HEK293 (cell line): ENCODE results near the gene KANK2.

Experiments used
- CTCF ChIA-PET: fragments of 350-600 bp; formaldehyde crosslinking; extraction: SDS; loops from one replicate; lab custom pipeline; 2021; ENCODE audit warnings: antibody characterized with exemption; lab: Yijun Ruan, JAX
- POLR2A ChIA-PET: fragments of 300-600 bp; formaldehyde crosslinking; extraction: SDS; loops from one replicate; lab custom pipeline; 2020; ENCODE audit warnings: antibody characterized with exemption, inconsistent platforms; lab: Yijun Ruan, JAX
- H3K27ac ChIP-seq: fragments of 200-500 bp; sonication (Bioruptor generic); 2 replicates; pipeline ENCODE4 v1.5.1; 2014; ENCODE audit warnings: low read depth, low read length, control low read depth, inconsistent platforms; ENCODE audit errors: extremely low read depth
- H3K36me3 ChIP-seq, 2 experiments: fragments of 200-500 bp in 1 of 2; sonication (Bioruptor generic) in 1 of 2; 1 replicate in 1 of 2; 2 replicates in 1 of 2; pipeline ENCODE4 v1.5.1; 2014 to 2017; ENCODE audit warnings: inconsistent platforms in 2 of 2, low read length in 2 of 2; ENCODE audit not compliant: control insufficient read depth in 2 of 2, insufficient read depth in 1 of 2
- H3K4me1 ChIP-seq: fragments of 200-500 bp; sonication (Bioruptor generic); 2 replicates; pipeline ENCODE4 v1.5.1; 2014; ENCODE audit warnings: mild to moderate bottlenecking, low read length, inconsistent platforms; ENCODE audit not compliant: control insufficient read depth, insufficient read depth
- H3K4me3 ChIP-seq: 2 replicates; pipeline ENCODE4 v1.5.1; 2011; ENCODE audit warnings: low read depth, mild to moderate bottlenecking, control low read depth, low read length, moderate library complexity
- H3K9me3 ChIP-seq: fragments of 200-500 bp; sonication (Bioruptor generic); 2 replicates; pipeline ENCODE4 v1.5.1; 2014; ENCODE audit warnings: low read depth, low read length, inconsistent platforms; ENCODE audit not compliant: control insufficient read depth, insufficient read depth
- GLI2 ChIP-seq: fragments of 450-650 bp; formaldehyde crosslinking; IDR thresholded peaks from 2 replicates; pipeline ENCODE4; 2017; ENCODE audit warnings: missing biosample characterization, missing genetic modification characterization, low read depth, borderline replicate concordance
- GLIS1 ChIP-seq: fragments of 450-650 bp; formaldehyde crosslinking; IDR thresholded peaks from 2 replicates; pipeline ENCODE4 v1.5.1; 2016; ENCODE audit warnings: missing biosample characterization, missing genetic modification characterization
- MEIS1 ChIP-seq: sonication (generic); formaldehyde crosslinking; IDR thresholded peaks from 2 replicates; pipeline ENCODE4 v1.8.1; 2022; ENCODE audit warnings: missing genetic modification reagents, mild to moderate bottlenecking, borderline replicate concordance
- OSR2 ChIP-seq: fragments of 450-650 bp; formaldehyde crosslinking; IDR thresholded peaks from 2 replicates; pipeline ENCODE4 v1.5.1; 2016; ENCODE audit warnings: missing biosample characterization, missing genetic modification characterization
- PRDM1 ChIP-seq: fragments of 450-650 bp; formaldehyde crosslinking; IDR thresholded peaks from 2 replicates; pipeline ENCODE4; 2016; ENCODE audit warnings: missing biosample characterization, missing genetic modification characterization
- WT1 ChIP-seq: fragments of 450-650 bp; formaldehyde crosslinking; IDR thresholded peaks from 2 replicates; pipeline ENCODE4 v1.5.1; 2016; ENCODE audit warnings: missing biosample characterization, missing genetic modification characterization
- ZNF10 ChIP-seq: fragments of 450-650 bp; formaldehyde crosslinking; IDR thresholded peaks from 2 replicates; pipeline ENCODE4 v1.5.1; 2017; ENCODE audit warnings: missing biosample characterization, missing genetic modification characterization
- ZNF140 ChIP-seq: fragments of 450-650 bp; formaldehyde crosslinking; IDR thresholded peaks from 2 replicates; pipeline ENCODE4 v1.5.1; 2016; ENCODE audit warnings: missing biosample characterization, missing genetic modification characterization
- ZNF174 ChIP-seq: fragments of 450-650 bp; formaldehyde crosslinking; IDR thresholded peaks from 2 replicates; pipeline ENCODE4 v1.5.0; 2017; ENCODE audit warnings: missing biosample characterization, mild to moderate bottlenecking, missing genetic modification characterization
- ZNF2 ChIP-seq: fragments of 450-650 bp; formaldehyde crosslinking; IDR thresholded peaks from 2 replicates; pipeline ENCODE4 v1.5.1; 2016; ENCODE audit warnings: missing biosample characterization, missing genetic modification characterization
- ZNF335 ChIP-seq: fragments of 450-650 bp; formaldehyde crosslinking; conservative IDR thresholded peaks from 2 replicates; pipeline ENCODE4 v1.5.1; 2016; ENCODE audit warnings: missing biosample characterization, missing genetic modification characterization
- ZNF341 ChIP-seq: fragments of 450-650 bp; formaldehyde crosslinking; IDR thresholded peaks from 2 replicates; pipeline ENCODE4; 2016; ENCODE audit warnings: low read depth, missing biosample characterization, missing genetic modification characterization
- ZNF416 ChIP-seq: fragments of 450-650 bp; formaldehyde crosslinking; IDR thresholded peaks from 2 replicates; pipeline ENCODE4 v1.5.1; 2016; ENCODE audit warnings: missing biosample characterization, missing genetic modification characterization
- ZNF529 ChIP-seq: fragments of 450-650 bp; formaldehyde crosslinking; IDR thresholded peaks from 2 replicates; pipeline ENCODE4 v1.5.1; 2017; ENCODE audit warnings: missing genetic modification characterization, missing biosample characterization; ENCODE audit not compliant: insufficient replicate concordance
- ZNF654 ChIP-seq: fragments of 450-650 bp; formaldehyde crosslinking; IDR thresholded peaks from 2 replicates; pipeline ENCODE4 v1.5.1; 2016; ENCODE audit warnings: low read depth, missing biosample characterization, missing genetic modification characterization
- ZNF843 ChIP-seq: fragments of 450-650 bp; formaldehyde crosslinking; IDR thresholded peaks from 2 replicates; pipeline ENCODE4 v1.5.1; 2016; ENCODE audit warnings: missing biosample characterization, missing genetic modification characterization
- ZSCAN30 ChIP-seq: fragments of 450-650 bp; IDR thresholded peaks from 2 replicates; pipeline ENCODE4 v1.5.1; 2018; ENCODE audit warnings: missing biosample characterization, mild to moderate bottlenecking, missing genetic modification characterization, moderate library complexity
- TF ChIP-seq, protein P1 (sequence below): fragments of 450-650 bp; formaldehyde crosslinking; IDR thresholded peaks from 2 replicates; pipeline ENCODE4 v1.5.1; 2016; ENCODE audit warnings: missing biosample characterization, missing genetic modification characterization
- TF ChIP-seq, protein P2 (sequence below): fragments of 450-650 bp; formaldehyde crosslinking; IDR thresholded peaks from 2 replicates; pipeline ENCODE4 v1.5.1; 2017; ENCODE audit warnings: missing biosample characterization, mild to moderate bottlenecking, missing genetic modification characterization, moderate library complexity
- TF ChIP-seq, protein P3 (sequence below): fragments of 450-650 bp; formaldehyde crosslinking; IDR thresholded peaks from 2 replicates; pipeline ENCODE4 v1.5.1; 2016; ENCODE audit warnings: missing biosample characterization, missing genetic modification characterization
- TF ChIP-seq, protein P4 (sequence below): fragments of 450-650 bp; formaldehyde crosslinking; IDR thresholded peaks from 2 replicates; pipeline ENCODE4; 2016; ENCODE audit warnings: missing biosample characterization, missing genetic modification characterization

The KANK2 gene

DNA sequence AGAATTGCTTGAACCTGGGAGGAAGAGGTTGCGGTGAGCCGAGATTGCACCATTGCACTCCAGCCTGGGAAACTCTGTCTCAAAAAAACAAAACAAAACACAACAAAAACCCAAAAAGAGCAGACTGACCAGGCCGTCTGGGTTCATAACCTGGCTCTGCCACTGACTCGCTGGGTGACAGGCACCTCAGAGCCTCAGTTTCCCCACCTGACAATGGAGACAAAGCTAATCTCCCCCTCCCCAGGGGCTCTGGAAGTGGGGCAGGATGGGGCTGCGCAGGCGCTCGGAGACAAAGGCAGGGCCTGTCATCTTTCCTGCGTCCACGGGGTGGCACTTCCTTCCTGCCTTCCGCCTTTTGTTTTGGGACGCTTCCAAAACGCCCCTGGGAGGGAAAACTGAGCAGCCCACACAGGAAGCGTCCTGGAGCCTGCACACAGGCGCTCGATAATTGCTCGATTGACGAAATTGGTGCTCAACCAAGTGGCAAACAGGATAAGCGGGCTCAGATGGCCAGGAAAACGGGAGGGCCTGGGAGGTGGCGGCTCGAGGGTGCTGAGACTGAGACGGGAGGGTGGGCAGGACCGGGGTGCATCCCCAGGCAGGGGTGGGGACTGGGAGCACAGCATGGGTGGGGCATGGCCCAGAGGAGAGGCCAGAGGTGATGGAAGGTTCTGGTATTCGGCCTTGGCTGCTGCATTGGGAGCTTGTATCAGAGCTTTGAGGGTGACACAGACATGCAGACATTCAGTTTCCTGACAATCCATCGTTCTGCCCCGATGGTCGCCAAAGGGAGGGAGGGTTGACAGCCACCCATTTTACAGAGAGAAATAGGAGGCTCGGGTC, 59.6 kb downstream of the KANK2 start (continued):
- TF ChIP-seq ZNF174 (tag by site-specific recombination) (no peak), ZNF10 (tag by site-specific recombination) (no peak), ZNF2 (0 out of 2 replicates have a peak, but pooled peaks have one; percentile 44)
- TF ChIP-seq, protein P1, sequence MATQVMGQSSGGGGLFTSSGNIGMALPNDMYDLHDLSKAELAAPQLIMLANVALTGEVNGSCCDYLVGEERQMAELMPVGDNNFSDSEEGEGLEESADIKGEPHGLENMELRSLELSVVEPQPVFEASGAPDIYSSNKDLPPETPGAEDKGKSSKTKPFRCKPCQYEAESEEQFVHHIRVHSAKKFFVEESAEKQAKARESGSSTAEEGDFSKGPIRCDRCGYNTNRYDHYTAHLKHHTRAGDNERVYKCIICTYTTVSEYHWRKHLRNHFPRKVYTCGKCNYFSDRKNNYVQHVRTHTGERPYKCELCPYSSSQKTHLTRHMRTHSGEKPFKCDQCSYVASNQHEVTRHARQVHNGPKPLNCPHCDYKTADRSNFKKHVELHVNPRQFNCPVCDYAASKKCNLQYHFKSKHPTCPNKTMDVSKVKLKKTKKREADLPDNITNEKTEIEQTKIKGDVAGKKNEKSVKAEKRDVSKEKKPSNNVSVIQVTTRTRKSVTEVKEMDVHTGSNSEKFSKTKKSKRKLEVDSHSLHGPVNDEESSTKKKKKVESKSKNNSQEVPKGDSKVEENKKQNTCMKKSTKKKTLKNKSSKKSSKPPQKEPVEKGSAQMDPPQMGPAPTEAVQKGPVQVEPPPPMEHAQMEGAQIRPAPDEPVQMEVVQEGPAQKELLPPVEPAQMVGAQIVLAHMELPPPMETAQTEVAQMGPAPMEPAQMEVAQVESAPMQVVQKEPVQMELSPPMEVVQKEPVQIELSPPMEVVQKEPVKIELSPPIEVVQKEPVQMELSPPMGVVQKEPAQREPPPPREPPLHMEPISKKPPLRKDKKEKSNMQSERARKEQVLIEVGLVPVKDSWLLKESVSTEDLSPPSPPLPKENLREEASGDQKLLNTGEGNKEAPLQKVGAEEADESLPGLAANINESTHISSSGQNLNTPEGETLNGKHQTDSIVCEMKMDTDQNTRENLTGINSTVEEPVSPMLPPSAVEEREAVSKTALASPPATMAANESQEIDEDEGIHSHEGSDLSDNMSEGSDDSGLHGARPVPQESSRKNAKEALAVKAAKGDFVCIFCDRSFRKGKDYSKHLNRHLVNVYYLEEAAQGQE = 0 out of 2 replicates have a peak, but pooled peaks have one; percentile 21
- TF ChIP-seq, protein P2, sequence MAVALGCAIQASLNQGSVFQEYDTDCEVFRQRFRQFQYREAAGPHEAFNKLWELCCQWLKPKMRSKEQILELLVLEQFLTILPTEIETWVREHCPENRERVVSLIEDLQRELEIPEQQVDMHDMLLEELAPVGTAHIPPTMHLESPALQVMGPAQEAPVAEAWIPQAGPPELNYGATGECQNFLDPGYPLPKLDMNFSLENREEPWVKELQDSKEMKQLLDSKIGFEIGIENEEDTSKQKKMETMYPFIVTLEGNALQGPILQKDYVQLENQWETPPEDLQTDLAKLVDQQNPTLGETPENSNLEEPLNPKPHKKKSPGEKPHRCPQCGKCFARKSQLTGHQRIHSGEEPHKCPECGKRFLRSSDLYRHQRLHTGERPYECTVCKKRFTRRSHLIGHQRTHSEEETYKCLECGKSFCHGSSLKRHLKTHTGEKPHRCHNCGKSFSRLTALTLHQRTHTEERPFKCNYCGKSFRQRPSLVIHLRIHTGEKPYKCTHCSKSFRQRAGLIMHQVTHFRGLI (tag by site-specific recombination) = peak; percentile 55; the same call in 1 of the 2 replicates

DNA sequence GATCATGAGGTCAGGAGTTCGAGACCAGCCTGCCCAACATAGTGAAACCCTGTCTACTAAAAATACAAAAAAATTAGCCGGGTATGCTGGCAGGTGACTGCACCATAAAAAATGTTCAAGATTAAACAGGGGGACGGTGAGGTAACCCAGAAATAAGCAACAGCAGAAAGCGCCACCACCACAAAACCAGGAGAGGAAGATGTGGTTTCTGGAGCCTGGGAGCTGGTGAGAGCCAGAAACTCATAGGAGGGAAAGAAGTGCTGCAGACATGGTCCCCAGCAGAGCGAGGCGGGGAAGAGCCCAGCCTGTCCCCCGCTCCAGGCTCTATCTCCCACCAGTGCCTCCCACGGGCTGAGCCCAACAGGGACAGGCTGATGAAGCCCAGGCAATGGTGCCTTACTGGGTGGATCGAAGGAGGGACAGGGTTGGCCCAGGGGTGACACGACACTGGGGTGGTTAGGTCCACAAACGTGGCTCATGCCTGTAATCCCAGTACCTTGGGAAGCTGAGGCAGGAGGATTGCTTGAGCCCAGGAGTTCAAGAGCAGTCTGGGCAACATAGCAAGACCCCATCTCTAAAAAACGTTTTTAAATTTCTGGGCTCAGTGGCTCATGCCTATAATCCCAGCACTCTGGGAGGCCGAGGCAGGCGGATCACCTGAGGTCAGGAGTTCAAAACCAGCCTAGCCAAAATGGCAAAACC, 60.8 kb downstream of the KANK2 start:
- POLR2A ChIA-PET = no interaction called here
- Histone ChIP-seq H3K4me1 (peaks cover 12% of the 10 kb centered on the region), H3K4me3 (no peak overlapping the region), H3K36me3 (peaks cover 7 to 13% of the 10 kb centered on the region in 2 experiments), H3K27ac (no peak overlapping the region), H3K9me3 (no peaks in the 10 kb centered on the region)
- CTCF ChIA-PET = interaction anchor here (0.6 to 4.3 kb wide), 8 partner anchors 10 to 100 kb away, joined by 3 to 44 read pairs (median 3); no protein-coding TSS in a partner anchor
- TF ChIP-seq, protein P3, sequence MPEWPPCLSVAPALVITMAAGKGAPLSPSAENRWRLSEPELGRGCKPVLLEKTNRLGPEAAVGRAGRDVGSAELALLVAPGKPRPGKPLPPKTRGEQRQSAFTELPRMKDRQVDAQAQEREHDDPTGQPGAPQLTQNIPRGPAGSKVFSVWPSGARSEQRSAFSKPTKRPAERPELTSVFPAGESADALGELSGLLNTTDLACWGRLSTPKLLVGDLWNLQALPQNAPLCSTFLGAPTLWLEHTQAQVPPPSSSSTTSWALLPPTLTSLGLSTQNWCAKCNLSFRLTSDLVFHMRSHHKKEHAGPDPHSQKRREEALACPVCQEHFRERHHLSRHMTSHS = no peak
- TF ChIP-seq OSR2 (no peak), MEIS1 (CRISPR knock-in tag) (no peak), WT1 (tag by site-specific recombination) (no peak), ZSCAN30 (tag by site-specific recombination) (no peak), ZNF654 (tag by site-specific recombination) (no peak), ZNF341 (tag by site-specific recombination) (no peak), ZNF416 (tag by site-specific recombination) (no peak), ZNF843 (tag by site-specific recombination) (no peak), ZNF529 (tag by site-specific recombination) (no peak), GLIS1 (tag by site-specific recombination) (peak; percentile 31; the same call in 1 of the 2 replicates), PRDM1 (no peak), GLI2 (tag by site-specific recombination) (no peak), ZNF335 (tag by site-specific recombination) (no peak), ZNF140 (no peak)
- TF ChIP-seq, protein P2 (tag by site-specific recombination) = peak; percentile 69; the same call in 1 of the 2 replicates
- TF ChIP-seq, protein P4, sequence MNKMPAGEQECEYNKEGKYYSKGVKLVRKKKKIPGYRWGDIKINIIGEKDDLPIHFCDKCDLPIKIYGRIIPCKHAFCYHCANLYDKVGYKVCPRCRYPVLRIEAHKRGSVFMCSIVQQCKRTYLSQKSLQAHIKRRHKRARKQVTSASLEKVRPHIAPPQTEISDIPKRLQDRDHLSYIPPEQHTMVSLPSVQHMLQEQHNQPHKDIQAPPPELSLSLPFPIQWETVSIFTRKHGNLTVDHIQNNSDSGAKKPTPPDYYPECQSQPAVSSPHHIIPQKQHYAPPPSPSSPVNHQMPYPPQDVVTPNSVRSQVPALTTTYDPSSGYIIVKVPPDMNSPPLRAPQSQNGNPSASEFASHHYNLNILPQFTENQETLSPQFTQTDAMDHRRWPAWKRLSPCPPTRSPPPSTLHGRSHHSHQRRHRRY (tag by site-specific recombination) = no peak
- TF ChIP-seq, protein P1 = no peak
